Colonic mucosa (tissue), 4 donors: ENCODE measurements around the gene SOS2. TPM values are rescaled to one million over a fixed set of nuclear protein-coding genes. Genes with fewer than 3 reads are reported as not detected.
A peak's percentile ranks its signal among the peaks of the same experiment; 100 is the strongest.

Source experiments
- DNase-seq: peaks from one replicate; pipeline ENCODE4 v3.0.0-alpha.2; 2020
- H3K27ac ChIP-seq: fragments of 200-600 bp; one replicate; pipeline ENCODE4 v1.8.0; 2021
- H3K27me3 ChIP-seq: fragments of 200-600 bp; one replicate; pipeline ENCODE4 v1.8.0; 2021
- H3K36me3 ChIP-seq: fragments of 200-600 bp; one replicate; pipeline ENCODE4 v1.8.0; 2021
- H3K4me1 ChIP-seq: fragments of 200-600 bp; one replicate; pipeline ENCODE4 v1.8.0; 2021; ENCODE audit warnings: mild to moderate bottlenecking
- H3K4me3 ChIP-seq: fragments of 200-600 bp; one replicate; pipeline ENCODE4 v1.8.0; 2021
- H3K9ac ChIP-seq, 2 donors: one replicate each; pipeline ENCODE4 v1.7.0; 2013; ENCODE audit warnings: control low read depth in 2 of 2, low read depth in 2 of 2, low read length in 2 of 2
- H3K9me3 ChIP-seq: fragments of 200-600 bp; one replicate; pipeline ENCODE4 v1.8.0; 2021
- intact Hi-C: fragments of 100-400 bp; cut with DNase I; formaldehyde crosslinking; loops from one replicate; pipeline ENCODE4 v1.14.1; 2022
- total RNA-seq, 2 donors: library from RNA; stranded (reverse); fragmentation: NEBNext Ultra II Directional in 1 of 2; extraction: Animal tissue kit (Norgen Biotek cat#: 25700) in 1 of 2; gene quantifications; one replicate each; pipeline ENCODE4 v1.2.1, GENCODE V29; 2021
- TF ChIP-seq, protein P1 (sequence below): fragments of 200-600 bp; IDR thresholded peaks from one replicate; pipeline ENCODE4 v1.8.0; 2022; ENCODE audit warnings: antibody characterized with exemption, mild to moderate bottlenecking
- donor health status: healthy.
- donor health status: DM: no; HTN: no; CAD: no.
- donor health status: DM: no; HTN: no; CAD: no.

SOS2 gene
- total RNA-seq, 2 donors from 2014 or later = 20.3 to 43.7 TPM

DNA sequence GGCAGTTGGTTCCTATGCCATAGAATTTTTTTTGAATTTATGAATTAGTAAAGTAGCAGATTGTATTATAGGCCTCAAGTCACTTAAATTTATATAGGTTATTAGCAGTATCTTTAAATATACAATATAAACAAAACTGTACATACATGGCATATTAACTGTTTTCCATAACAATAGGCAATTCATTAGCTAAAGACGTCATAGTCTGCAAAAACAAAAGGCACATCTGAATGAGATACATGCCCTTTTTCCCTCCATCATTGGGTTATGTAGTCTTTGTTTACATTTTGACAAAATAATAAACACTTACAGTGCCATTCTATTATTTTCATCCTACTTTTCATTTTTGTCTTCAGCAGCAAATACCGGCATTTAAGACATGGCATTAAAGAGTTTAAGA, 113.9 kb downstream of the SOS2 start:
- Histone ChIP-seq H3K27ac (no peak overlapping the region), H3K27me3 (no peaks in the 10 kb centered on the region), H3K9ac (no peak overlapping the region), H3K4me1 (peaks cover 8% of the 10 kb centered on the region), H3K36me3 (peaks cover 4% of the 10 kb centered on the region), H3K9me3 (no peaks in the 10 kb centered on the region), H3K4me3 (no peak overlapping the region)
- DNase-seq = no peak
- TF ChIP-seq, protein P1, sequence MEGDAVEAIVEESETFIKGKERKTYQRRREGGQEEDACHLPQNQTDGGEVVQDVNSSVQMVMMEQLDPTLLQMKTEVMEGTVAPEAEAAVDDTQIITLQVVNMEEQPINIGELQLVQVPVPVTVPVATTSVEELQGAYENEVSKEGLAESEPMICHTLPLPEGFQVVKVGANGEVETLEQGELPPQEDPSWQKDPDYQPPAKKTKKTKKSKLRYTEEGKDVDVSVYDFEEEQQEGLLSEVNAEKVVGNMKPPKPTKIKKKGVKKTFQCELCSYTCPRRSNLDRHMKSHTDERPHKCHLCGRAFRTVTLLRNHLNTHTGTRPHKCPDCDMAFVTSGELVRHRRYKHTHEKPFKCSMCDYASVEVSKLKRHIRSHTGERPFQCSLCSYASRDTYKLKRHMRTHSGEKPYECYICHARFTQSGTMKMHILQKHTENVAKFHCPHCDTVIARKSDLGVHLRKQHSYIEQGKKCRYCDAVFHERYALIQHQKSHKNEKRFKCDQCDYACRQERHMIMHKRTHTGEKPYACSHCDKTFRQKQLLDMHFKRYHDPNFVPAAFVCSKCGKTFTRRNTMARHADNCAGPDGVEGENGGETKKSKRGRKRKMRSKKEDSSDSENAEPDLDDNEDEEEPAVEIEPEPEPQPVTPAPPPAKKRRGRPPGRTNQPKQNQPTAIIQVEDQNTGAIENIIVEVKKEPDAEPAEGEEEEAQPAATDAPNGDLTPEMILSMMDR = no peak
- intact Hi-C loops = loop anchor here (10.0 kb wide), 1 partner anchor 483 kb away; the partner anchor contains the start of gene DNAAF2

DNA sequence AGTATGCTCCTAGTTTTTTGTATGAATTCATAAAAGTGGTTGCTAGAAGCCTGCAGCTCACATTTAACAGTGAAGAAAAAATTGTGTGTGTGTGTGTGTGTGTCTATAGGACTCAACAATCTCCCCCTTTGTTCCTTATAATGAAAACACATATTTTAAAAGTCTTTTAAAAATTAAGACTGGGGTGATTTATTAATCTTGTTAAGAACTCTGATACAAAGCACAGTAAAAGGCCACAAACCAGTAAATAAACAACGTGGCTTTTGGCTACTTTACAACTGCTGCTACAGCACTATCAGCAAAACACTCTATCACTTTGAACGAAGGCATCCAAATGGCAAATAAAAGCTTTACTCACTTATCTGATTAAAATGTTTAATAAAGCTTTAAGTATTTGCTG, 114.4 kb downstream of the SOS2 start:
- no peaks in the 10 kb centered on the region for H3K27me3 ChIP-seq
- H3K4me3 ChIP-seq = no peak overlapping the region
- DNase-seq = no peak
- no peaks in the 10 kb centered on the region for H3K9me3 ChIP-seq
- H3K4me1 ChIP-seq = peaks cover 8% of the 10 kb centered on the region
- intact Hi-C loops = loop anchor here (10.0 kb wide), 1 partner anchor 482 kb away; the partner anchor contains the start of gene DNAAF2
- peaks cover 4% of the 10 kb centered on the region for H3K36me3 ChIP-seq
- H3K27ac ChIP-seq = peak overlapping the region; percentile 66
- TF ChIP-seq, protein P1 = no peak
- peak overlapping the region; percentile 77 to 82 for H3K9ac ChIP-seq

DNA sequence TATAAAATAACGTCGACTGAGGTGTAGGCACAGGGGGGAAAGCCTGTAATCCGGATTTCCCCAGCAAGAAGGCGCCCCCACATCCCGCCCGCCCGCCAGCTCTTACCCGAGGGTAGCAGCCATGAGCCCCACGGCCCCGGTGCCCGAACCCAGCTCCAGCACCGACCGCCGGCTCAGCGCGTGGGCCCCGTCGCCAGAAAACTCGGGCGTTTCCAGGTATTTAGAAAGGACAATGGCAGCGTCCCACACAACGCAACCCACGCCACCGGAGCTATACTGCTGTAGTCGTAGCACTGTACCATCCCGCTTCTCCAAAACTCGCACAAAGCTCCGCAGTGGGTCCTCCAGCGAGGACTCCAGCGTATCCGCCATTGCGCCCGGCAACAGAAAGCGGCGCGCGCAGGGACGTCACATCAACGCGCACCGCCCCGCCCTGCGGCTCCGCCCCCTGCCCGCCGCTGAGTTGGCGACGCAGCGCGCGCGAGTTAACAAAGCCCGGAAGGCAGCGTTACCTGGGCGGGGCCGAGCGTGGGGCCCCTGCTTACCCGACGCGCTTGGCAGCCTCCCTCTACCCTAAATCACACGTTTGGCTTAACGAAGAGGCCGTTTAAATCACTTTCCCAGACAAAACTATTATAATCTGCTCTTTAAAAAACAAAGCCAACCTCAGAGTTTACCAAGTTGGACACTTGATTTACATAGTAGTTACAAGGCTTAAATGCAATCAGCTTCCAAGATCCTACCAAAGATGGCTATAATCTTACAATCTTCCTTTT, 115.0 kb downstream of the SOS2 start, which contains the start of gene VCPKMT:
VCPKMT (minus strand) TSS at position 392 of the 776 bp plus-strand sequence; CDS start at position 372, 20 bp downstream.
- H3K36me3 ChIP-seq = peaks cover 4% of the 10 kb centered on the region
- H3K27me3 ChIP-seq = no peaks in the 10 kb centered on the region
- H3K4me1 ChIP-seq = peaks cover 8% of the 10 kb centered on the region
- TF ChIP-seq, protein P1 = no peak
- peak; percentile 96 for DNase-seq
- intact Hi-C loops = loop anchor here (10.0 kb wide), 1 partner anchor 482 kb away; the partner anchor contains the start of gene DNAAF2
- H3K4me3 ChIP-seq = peak within 1 kb of the TSS; percentile 65
- H3K9me3 ChIP-seq = no peaks in the 10 kb centered on the region
- H3K9ac ChIP-seq = peak within 1 kb of the TSS; percentile 77 to 82
- H3K27ac ChIP-seq = peak within 1 kb of the TSS; percentile 66

DNA sequence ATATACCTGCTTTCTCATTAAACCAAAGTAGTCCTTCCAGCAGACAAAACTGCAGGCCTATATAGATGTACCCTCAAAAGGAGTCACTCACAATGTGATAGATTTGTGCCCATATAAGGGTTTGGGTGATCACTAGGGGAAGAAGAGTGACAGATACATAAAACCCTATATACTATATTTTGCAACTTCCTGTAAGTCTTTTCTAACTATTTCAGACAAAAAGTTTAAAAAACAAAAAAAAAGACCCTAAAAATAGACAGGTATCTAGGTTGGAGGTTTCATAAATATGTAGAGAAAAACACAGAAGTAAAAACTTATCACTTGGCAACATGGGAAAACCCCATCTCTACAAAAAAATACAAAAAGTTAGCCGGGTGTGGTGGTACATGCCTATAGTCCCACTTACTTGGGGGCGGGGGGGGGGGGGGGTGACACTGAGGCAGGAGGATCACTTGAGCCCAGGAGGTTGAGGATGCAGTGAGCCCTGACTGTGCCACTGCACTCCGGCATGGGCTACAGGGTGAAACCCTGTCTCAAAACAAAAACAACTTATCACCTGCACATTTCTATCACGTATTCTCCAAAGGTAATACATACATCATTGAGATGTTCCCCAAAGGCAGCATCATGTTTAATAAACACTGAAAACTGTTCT, 117.9 kb downstream of the SOS2 start:
- no peak for DNase-seq
- H3K27me3 ChIP-seq = no peaks in the 10 kb centered on the region
- no peak overlapping the region for H3K9ac ChIP-seq
- no peaks in the 10 kb centered on the region for H3K36me3 ChIP-seq
- no peak overlapping the region for H3K27ac ChIP-seq
- no peaks in the 10 kb centered on the region for H3K9me3 ChIP-seq
- H3K4me3 ChIP-seq = no peak overlapping the region
- intact Hi-C loops = loop anchor here (10.0 kb wide), 1 partner anchor 479 kb away; the partner anchor contains the start of gene DNAAF2
- TF ChIP-seq, protein P1 = no peak
- peaks cover 8% of the 10 kb centered on the region for H3K4me1 ChIP-seq

DNA sequence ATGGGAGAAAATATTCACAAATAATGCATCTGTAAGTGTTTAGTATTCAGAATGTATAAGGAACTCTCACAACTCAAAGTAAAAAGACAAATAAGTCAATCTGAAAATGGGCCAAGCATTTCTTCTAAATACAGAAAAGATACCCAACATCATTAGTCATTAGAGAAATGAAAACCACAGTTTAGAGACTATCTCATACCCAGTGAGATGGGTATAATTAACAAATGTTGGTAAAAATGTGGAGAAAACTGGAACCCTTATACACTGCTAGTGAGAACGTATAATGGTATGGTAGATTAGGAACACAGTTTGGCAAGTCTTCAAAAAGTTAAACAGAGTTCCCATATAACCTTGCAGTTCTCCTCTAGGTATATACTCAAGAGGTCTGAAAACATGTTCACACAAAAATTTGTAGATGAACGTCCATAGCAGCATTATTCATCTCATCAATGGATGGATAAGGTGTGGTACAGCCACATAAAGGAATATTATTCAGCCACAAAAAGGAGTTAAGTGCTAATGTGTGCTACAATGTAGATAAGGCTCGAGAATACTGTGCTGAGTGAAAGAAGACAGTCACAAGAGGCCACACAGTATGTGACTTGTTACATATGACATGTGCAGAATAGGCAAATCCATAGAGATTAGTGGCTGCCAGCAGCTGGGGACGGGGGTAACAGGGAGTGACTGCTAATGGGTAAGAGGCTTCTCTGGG, 120.9 kb downstream of the SOS2 start:
- H3K4me1 ChIP-seq = peaks cover 5% of the 10 kb centered on the region
- intact Hi-C loops = loop anchor here (10.0 kb wide), 1 partner anchor 476 kb away; the partner anchor contains the start of gene DNAAF2

More for the DNA sequence above, 120.9 kb downstream of the SOS2 start:
- no peak overlapping the region for H3K9ac ChIP-seq
- TF ChIP-seq, protein P1 = no peak
- no peak for DNase-seq
- no peak overlapping the region for H3K4me3 ChIP-seq
- no peaks in the 10 kb centered on the region for H3K9me3 ChIP-seq
- no peaks in the 10 kb centered on the region for H3K27me3 ChIP-seq
- H3K36me3 ChIP-seq = no peaks in the 10 kb centered on the region
- H3K27ac ChIP-seq = no peak overlapping the region
